Stomach smooth muscle (tissue), 2 donors: ENCODE data around the gene RPTOR.

Experiments
- H3K27ac ChIP-seq: one replicate; pipeline ENCODE4 v1.7.0; 2013; ENCODE audit warnings: mild to moderate bottlenecking, low read length, inconsistent platforms
- H3K27me3 ChIP-seq, 2 donors: one replicate each; pipeline ENCODE4 v1.7.0; 2013; ENCODE audit warnings: low read length in 2 of 2; ENCODE audit not compliant: insufficient read depth in 2 of 2, control insufficient read depth in 1 of 2
- H3K36me3 ChIP-seq, 2 donors: one replicate each; pipeline ENCODE4 v1.7.0; 2013; ENCODE audit warnings: low read length in 2 of 2; ENCODE audit not compliant: control insufficient read depth in 2 of 2, insufficient read depth in 2 of 2
- H3K4me1 ChIP-seq: one replicate; pipeline ENCODE4 v1.7.0; 2013; ENCODE audit warnings: low read length; ENCODE audit not compliant: control insufficient read depth, insufficient read depth
- H3K4me3 ChIP-seq, 2 donors: one replicate each; pipeline ENCODE4 v1.7.0; 2013; ENCODE audit warnings: low read length in 2 of 2
- H3K9ac ChIP-seq, 2 donors: one replicate each; pipeline ENCODE4 v1.7.0; 2013; ENCODE audit warnings: low read length in 2 of 2, mild to moderate bottlenecking in 1 of 2
- H3K9me3 ChIP-seq, 2 donors: one replicate each; pipeline ENCODE4 v1.7.0; 2013; ENCODE audit warnings: low read length in 2 of 2; ENCODE audit not compliant: control insufficient read depth in 2 of 2
- donor health status: healthy.
- donor health status: Pancreatic carcinoma.

The RPTOR gene

GRCh38 chr17:80884811-80885210 is 340.2 kb downstream of the RPTOR start:
- Histone ChIP-seq H3K27ac (no peak overlapping the region), H3K9me3 (no peaks in the 10 kb centered on the region), H3K4me3 (no peak overlapping the region), H3K27me3 (no peaks in the 10 kb centered on the region), H3K9ac (no peak overlapping the region), H3K36me3 (peaks cover 19 to 29% of the 10 kb centered on the region in 2 donors), H3K4me1 (no peaks in the 10 kb centered on the region)

GRCh38 chr17:80885947-80886582 is 341.4 kb downstream of the RPTOR start:
- peaks cover 12 to 22% of the 10 kb centered on the region in 2 donors for H3K36me3 ChIP-seq
- peaks cover 6% of the 10 kb centered on the region for H3K4me1 ChIP-seq
- no peak overlapping the region for H3K27ac ChIP-seq
- no peak overlapping the region for H3K9ac ChIP-seq
- H3K4me3 ChIP-seq: no peak overlapping the region
- no peaks in the 10 kb centered on the region for H3K27me3 ChIP-seq
- no peaks in the 10 kb centered on the region for H3K9me3 ChIP-seq

- no peak overlapping the region for H3K4me3 ChIP-seq
- no peak overlapping the region for H3K27ac ChIP-seq
- H3K27me3 ChIP-seq: no peaks in the 10 kb centered on the region
- peaks cover 13% of the 10 kb centered on the region for H3K4me1 ChIP-seq
- no peaks in the 10 kb centered on the region for H3K9me3 ChIP-seq
- no peak overlapping the region for H3K9ac ChIP-seq
- H3K36me3 ChIP-seq: peaks cover 12 to 22% of the 10 kb centered on the region in 2 donors
Measured at GRCh38 chr17:80886641-80887573, 342.3 kb downstream of the RPTOR start.

GRCh38 chr17:80887639-80888175 is 343.1 kb downstream of the RPTOR start:
- Histone ChIP-seq H3K4me1 (peaks cover 20% of the 10 kb centered on the region), H3K27me3 (no peaks in the 10 kb centered on the region), H3K36me3 (peaks cover 9 to 18% of the 10 kb centered on the region in 2 donors), H3K9me3 (no peaks in the 10 kb centered on the region), H3K27ac (no peak overlapping the region), H3K9ac (no peak overlapping the region), H3K4me3 (no peak overlapping the region)

GRCh38 chr17:80888276-80889160 is 343.9 kb downstream of the RPTOR start:
- no peaks in the 10 kb centered on the region for H3K9me3 ChIP-seq

GRCh38 chr17:80889231-80890195 is 344.9 kb downstream of the RPTOR start:
- Histone ChIP-seq H3K4me3 (no peak overlapping the region), H3K4me1 (peaks cover 30% of the 10 kb centered on the region), H3K27ac (no peak overlapping the region), H3K27me3 (no peaks in the 10 kb centered on the region), H3K9ac (no peak overlapping the region), H3K9me3 (no peaks in the 10 kb centered on the region), H3K36me3 (peaks cover 13 to 14% of the 10 kb centered on the region in 2 donors)

More at GRCh38 chr17:80888276-80889160, 343.9 kb downstream of the RPTOR start:
- Histone ChIP-seq H3K27ac (no peak overlapping the region), H3K27me3 (no peaks in the 10 kb centered on the region), H3K9ac (no peak overlapping the region), H3K4me3 (no peak overlapping the region), H3K36me3 (peaks cover 9 to 15% of the 10 kb centered on the region in 2 donors), H3K4me1 (peaks cover 28% of the 10 kb centered on the region)

GRCh38 chr17:80890196-80890920 is 345.7 kb downstream of the RPTOR start:
- Histone ChIP-seq H3K4me1 (peaks cover 31% of the 10 kb centered on the region), H3K36me3 (peaks cover 8 to 11% of the 10 kb centered on the region in 2 donors), H3K9ac (peak overlapping the region in 1 of 2 donors; percentile 50), H3K27me3 (no peaks in the 10 kb centered on the region), H3K4me3 (no peak overlapping the region), H3K9me3 (no peaks in the 10 kb centered on the region), H3K27ac (peak overlapping the region; percentile 89)

GRCh38 chr17:80890921-80891396 is 346.3 kb downstream of the RPTOR start:
- H3K36me3 ChIP-seq: peaks cover 7 to 14% of the 10 kb centered on the region in 2 donors

More at GRCh38 chr17:80890921-80891396, 346.3 kb downstream of the RPTOR start:
- Histone ChIP-seq H3K27me3 (no peaks in the 10 kb centered on the region), H3K9ac (peak overlapping the region in 1 of 2 donors; percentile 50), H3K4me1 (peaks cover 33% of the 10 kb centered on the region), H3K9me3 (no peaks in the 10 kb centered on the region), H3K4me3 (no peak overlapping the region), H3K27ac (peak overlapping the region; percentile 89)
